Activated CD8-positive, alpha-beta memory T cell treated with anti-CD3 and anti-CD28 coated beads, Interleukin-2, amount 50 U/mL, for 24 hours (primary cell): ENCODE data around the gene SSH3.

Experiments
- DNase-seq: peaks from one replicate; pipeline ENCODE4 v3.0.0-alpha.2; 2020; ENCODE audit errors: extremely low read depth

The SSH3 gene

DNA sequence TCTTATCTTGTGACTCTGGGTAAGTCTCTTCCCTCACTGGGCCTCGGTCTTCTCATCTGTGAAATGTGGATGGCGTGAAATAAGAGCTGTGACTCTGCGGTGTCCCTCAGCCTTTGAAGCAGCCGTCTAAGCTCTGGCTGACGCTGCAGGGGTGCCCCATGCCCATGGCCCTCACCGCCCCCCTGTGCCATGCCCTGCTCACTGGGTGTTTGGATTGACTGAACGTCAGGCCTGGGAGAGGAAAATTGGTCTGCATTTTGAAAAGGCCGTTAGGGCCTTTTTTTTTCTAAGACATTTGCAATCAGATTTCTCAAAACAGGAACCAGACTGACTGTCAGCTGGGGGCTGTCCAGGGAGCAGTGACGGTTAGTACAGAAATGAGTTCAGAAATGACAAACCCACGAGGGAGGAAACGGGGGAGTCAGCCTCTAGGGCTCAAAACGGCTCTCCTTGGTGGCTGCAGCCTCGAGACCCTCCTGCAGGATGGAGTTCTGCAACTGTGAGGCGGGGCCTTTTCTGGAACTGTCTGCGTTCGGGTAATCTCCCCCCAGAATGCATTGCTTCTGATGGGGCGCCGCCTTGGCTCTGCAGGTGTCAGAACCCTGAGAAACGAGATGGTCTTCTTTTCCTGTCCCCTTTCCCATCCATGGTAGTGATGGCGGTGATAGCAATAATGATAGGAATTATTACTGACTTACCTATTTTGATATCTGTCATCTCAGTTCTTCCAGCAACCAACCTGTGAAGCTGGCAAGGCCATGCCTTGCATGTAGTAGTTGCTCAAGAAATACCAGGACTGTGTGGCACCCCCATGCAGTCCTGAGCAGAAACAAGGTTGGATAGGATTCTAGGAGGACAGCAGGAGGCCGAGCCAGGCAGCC, 35.0 kb upstream of the SSH3 start:
- DNase-seq = no peak

DNA sequence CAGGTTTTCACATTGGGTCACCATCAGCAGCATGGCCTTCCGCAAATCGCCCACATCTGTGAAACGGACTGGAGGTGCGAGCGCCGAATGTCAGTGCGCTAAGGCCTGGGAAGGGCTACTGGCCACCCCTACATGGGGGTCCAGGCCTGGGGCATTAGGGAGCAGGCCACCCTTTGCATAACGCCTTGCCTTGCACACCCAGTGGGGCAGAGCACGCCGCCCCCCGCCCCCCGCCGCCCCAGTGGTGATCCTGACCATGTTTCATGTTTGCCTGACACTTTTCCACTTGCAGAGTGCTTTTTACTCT, 34.4 kb upstream of the SSH3 start:
- DNase-seq = no peak

DNA sequence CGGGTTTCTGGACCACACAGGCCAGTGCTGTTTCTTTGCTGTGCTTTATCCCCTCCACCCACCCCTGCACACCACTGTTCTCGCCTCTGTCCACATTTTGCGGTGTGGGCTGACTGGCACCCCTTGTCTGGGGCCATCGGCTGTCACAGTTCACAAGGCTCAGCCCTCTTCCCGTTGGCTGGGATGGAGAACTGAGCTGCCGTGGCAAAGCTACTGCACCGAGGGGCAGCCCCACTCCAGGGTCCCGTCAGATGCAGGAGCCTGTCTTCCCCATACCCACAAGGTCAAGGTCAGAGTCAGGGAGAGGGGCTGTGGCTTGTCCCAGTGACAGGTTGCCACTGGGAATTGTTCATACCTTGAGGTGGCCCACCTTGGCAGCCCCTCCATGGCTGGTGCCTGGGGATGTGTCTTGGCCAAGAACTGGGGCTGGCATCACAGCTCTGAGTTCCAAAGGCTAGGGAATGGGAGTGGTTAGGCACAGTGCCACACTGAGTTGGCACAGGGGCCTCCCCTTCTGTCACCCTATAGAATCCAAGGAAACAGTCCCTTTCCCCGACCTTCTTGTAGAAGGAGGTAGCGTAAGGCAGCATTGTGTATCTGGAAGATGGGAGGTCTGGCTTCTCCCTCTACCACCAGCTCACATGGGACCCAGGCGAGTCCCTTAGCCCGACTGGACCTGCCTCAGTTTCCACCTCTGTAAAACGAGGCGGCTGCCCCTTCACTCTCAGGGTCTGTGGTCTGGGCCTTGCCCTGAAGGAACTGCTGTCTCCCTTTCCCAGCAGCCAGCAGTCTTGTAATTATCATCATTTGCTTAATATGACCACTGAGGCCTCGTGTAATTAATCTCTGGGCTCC, 33.7 kb upstream of the SSH3 start:
- no peak for DNase-seq

DNA sequence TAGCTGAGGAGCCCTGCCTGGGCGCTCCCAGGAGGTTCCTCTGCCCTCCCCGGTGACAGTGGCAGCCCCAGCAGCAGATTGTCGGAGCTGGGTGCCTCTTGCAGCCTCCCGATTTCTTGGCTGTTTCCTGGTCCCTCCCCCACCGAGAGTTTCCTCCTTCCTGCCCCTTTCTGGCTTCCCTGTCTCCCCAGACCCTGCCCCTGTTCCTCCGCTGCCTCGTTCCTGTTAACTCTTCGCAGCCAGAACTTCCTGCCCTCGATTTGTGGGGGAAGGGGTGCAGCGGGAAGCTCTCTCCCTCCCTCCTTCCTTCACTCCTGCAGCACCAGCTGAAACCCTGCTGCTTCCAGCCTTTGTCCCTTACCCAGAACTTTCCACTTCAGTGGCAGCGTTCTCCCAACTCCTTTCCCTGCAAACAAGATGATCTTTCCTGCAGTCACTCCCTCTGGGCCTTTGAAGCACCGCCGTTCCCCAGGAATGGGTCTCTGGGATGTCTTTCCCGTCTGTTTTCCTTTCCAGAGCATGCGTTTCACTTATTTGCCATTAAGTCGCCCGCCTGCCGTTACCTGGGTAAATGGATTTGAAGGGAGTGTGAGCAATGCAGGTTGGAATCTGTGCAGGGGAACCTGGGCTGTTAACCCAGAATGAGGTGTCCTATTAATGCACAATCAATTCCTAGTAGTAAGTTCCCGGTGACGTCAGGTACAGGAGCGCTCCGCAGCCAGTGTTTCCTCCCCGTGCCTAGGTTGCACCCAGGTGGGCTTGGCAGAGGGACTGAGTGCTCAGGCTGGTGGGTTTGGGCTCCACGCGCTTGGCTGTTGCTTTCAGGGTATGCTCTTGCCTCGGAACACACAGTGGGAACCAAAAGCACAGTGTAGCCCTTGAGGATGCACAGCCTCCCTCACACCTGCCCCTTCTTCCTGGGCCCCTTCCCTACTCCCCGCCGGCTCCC, 32.8 kb upstream of the SSH3 start:
- no peak for DNase-seq

DNA sequence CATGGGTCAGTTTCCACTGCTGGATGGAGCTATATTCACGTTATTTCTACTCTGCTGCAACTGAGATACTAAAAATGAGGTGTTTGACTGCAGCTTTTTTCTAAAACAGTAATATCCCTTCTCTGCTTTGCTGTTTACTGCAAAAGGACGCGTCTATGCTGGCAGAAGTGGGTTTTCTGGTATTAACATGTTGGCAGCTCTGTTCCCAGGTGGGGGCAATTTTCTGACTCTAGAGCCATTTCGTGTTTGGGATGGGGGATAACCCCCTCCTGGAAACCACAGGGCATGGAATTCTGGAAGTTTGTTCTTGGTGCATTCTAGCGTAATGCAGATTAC, 32.2 kb upstream of the SSH3 start:
- no peak for DNase-seq

DNA sequence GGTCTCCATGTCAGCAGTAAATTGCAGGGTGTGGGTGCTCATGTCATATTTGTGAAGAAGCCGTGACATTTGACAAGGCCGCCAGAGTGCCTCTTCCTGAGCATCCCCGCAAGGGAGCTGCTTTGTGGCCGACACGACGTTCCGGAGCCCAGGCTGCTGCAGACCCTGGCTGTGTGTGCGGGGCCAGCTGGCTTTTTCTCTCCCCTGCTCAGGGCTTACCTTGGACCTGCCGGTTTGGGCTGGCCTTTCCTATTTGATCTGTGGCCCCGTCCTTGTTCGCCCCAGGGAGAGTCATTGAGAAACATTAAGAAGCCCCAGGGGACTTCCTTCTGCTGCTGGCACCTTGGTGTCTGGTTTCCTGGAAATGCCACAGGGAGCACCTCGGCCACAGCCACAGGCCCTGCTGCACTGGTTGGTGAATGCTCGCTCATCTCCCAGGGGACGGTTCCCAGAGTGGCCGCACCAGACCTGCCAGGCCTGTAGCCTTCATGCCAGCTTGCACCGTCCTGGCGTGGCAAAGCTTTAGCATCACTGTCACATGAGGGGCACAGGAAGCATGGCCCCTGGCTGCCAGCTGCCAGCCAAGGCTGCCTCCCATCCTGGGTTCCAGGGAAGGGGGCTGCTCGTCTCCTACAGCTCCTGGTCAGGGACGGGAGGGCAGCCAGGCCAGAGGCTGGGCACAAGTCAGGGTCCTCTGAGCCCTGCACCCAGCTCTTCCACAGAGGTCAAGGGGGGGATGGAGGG, 31.6 kb upstream of the SSH3 start:
- DNase-seq = no peak

DNA sequence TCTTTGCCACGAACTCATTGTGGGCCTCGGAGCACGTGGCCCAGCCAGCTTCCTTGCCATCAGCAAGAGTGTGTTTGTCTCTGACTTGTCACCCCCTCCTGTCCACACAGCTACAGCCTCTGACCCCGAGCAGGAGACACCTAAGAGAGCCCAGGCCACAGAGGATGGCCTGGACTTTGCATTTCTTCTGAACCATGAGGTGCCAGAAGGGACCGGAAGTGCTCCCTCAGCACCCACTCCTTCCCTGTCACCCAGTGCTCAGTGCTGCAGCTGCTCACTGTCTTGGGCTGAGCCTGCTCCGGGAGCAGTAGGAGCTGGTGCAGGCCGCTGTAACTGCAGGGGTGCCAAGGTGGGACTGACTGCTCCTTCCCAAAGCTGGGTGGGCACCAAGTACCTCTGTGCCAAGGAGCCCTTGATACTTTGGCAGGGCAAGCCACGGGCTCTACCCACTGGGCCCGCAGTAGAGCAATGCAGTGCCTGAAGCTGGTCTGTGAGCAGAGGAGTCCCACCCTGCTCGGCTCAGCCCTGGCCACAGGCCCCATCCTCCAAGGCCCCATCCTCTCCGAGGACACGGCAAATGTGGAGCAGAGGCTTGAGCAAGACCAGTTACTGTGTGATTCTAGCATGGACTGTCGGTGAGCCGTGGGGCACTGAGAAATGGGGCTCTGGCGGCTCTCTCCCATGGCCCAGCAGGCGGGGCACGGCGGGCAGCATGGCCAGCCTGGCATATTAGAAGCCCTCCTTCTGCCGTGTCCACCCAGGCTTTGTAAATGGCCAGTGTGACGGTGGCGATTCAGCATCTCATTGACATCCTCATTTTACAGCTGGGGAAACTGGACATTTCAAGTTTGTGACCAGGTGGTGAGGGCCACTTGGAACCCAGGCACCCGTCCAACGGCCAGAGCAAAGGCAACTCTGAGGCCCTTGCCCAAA, 30.7 kb upstream of the SSH3 start:
- DNase-seq = no peak

DNA sequence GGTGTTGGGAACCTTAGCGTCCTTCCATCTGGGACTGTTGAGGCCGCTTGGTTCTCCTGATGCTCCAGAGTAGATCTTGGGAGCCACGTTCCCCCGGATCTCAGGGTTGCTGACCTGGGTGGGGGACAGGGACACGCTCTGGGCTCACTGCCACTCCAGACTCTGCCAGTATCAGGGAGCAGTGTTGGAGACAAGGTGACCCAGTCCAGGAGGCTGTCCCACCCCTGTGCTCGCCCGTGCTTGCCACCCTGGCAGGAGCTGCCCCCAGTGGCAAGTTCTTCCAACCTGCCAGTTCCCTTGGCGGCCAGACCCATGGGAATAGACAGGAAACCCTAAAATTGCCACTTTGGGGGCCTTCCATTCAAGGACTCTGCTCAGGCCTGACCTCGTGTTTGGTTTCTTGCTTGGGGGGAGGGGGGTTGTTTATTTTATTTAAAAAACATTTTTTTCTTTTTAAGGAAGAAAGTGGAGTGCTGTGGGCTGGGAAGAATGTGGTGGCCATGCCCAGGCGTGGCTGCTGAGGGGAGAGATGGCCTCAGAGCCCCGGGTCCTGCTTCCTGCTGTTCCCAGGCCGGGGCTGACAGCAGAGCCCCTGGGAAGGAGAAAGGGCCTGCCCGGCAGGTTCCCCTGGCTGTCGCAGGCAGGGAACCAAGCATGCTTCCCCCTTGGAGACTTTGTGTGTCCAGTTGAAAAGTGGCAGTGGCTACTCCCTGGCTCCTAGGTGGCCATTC, 29.9 kb upstream of the SSH3 start:
- DNase-seq = no peak

DNA sequence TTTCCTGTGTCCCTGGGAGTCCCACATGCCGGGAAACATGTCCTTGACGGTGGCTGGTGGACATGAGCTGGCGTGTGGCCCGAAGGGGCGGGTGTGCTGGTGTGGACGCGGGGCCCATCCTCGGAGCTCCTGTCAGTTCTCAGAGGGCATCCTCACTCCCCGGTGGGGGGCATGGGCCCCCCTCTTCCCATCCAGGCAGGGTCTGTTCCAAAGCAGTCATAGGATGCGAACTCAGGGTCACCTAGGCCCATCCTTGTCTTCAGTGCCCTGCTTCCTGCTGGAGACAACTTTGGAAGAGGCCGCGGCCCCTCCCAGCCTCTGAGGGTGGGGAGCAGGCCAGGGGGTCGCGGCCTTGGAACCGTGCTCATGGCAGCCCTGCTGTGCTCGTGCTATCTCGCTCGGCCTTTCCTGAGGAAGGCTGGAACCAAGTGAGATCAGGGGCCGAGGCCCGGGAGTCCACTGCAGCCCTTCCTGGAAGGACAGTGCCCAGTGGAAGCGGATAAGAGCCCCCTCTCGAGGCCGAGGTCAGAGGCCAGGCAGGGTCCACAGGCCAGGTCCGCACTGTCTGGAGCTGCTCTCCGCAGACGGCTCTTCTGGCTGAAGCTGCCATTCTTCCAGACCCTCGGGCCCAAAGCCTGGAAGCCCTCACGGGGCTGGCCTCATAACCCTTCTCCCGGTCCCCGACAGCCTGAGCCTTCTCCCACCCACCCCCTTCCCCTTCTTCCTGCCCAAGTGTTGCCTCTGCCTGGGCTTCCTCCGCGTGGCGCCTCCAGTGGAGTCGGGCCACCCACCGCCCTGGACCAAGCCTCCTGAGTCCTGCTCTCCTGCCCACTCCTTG, 28.3 kb upstream of the SSH3 start:
- DNase-seq = no peak

DNA sequence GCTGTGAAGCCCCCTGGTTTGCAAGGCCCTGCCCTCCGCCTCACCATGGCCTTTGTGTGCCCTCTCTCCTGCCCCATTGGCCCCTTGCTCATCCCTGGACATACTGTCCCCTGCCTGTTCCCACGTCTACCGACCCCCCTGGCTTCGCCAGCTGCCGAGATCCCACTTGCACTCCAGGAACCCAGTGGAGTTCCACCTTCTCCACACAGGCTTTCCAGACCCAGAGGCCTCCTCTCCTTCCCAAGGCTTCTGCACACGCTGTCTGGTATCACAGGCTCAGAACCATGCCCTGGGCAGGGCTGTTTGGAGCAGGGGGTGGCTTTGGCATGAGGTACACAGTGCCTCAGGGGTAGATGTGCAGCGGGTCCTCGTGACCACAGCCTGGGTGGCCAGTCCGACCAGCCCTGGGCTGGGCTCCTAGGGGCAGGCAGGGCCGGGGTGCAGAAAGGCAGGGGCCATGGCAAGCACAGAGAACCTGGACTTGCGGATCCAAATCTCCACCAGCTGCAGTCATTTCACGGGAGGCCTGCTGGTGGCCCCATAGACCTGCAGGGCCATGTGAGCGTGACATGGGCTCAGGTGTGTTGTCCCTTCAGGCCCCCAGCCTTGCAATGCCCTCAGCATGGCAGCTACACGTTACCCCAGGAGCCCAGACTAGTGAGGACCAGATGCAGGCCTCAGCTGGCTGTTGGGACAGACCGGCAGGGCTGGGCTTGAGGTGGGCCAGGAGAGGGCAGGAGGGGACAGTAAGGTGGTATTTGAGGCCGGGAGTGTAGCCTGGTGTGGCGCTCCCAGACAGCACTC, 27.5 kb upstream of the SSH3 start:
- no peak for DNase-seq

DNA sequence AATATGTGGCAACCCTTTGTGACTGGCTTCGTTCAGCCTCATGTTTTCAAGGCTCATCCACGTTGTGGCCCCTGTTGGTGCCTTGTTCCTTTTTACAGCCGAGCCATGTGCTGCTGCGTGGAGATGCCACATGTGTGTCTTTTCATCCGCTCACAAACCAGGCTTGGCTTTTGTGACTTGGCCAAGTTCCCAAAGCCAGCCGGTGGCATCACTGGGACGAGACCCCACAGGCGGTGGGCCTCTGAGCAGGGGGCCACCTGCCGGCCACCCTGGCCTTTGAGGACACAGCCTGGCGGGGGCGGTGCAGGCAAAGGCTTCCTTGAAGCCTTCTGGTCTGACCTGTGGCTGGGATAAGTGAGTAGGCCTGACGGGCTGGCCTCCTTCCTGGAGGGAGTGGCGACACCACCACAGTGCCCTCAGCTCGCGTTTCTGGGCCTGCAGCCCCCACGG, 26.5 kb upstream of the SSH3 start:
- no peak for DNase-seq

DNA sequence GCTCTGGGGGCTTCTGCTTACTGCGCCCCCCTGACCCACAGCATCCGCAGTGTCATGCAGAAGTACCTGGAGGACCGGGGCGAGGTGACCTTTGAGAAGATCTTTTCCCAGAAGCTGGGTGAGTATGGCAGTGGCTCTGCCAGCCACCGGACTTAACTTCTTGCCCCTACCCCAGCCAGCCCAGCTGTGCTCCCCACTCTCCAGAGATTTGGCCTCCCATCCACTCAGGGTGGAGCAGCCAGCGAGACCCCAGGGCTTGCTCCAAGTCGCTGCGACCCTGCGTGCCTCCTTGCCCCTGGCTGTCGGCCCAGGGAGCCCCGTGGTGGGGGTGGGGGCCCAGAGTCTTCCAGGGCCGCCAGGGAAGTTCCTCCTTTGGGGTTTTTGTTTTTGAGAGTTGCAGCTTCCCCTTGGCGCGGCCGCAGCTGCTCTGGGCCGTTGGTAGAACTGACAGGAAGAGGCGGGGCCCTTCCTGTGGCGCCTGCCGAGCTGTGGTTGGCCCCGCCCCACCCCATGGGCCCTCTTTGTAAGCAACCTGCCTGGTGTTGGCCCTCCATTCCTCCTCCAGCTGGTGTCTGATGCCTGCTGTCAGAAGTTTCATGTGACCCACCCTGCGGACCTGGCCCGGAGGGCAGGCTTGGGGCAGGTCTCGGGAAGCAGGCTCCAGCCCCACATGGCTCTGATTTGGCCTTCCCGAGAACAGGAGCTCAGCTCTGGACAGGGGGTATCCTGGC, 25.9 kb upstream of the SSH3 start:
- DNase-seq = peak; percentile 73

DNA sequence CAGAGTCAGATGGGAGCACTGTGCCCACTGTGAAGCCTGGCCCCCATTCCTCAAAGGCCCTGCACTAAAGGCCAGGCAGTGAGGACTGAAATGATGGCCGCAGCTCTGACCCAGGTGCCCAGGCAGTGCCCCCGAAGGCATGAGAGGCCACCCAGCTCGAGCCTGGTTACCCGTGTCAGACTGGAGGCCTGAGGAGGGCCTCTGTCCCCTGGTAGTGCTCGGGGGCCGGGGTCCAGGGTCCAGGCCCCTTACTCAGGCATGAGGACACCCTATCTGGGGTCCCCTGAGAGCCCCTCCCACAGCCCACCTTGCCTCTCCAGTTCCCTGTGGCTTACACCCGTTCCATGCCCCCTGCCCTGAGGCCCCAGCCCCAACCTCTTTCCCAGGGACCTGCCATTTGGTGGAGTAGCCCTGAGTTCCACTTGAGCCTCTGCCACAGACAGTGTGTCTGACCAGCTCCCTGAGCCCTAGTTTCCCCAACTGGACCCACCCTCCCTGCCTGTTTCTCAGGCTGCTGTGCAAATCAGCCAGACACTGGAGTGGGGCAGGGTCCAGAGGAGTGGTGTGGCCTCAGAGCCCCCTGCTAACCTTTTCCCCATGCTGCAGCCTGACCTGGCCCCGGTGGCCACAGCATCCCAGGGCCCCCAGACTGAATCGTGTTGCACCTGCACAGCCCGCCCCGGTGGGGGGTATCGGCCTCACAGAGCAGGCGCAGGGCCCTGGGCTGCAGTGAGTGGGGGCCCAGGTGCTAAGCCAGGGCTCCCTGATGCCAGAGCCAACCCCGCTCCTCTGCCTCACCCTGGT, 25.0 kb upstream of the SSH3 start:
- DNase-seq = no peak

DNA sequence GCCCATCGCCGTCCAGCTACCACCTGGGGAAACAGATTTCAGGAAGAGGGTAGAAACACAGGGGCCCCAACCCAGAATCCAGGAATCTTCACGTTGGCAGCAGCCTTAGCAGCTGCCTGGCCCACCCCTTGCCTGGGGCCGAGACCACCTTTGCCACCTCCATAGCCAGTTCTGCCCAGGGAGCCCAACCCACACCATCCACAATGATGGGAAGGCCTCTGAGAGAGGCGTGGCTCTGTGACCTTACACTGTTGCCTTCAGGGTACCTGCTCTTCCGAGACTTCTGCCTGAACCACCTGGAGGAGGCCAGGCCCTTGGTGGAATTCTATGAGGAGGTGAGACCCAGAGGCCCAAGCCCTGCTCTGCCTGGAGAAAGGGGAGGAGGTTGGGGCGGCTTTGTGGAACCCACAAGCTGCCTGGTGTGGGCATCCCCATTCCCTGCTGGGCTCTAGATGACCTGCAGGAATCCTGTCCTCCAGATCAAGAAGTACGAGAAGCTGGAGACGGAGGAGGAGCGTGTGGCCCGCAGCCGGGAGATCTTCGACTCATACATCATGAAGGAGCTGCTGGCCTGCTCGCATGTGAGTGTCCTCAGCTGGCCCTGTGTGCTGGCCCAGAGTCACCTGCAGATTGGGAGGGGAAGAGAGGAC, 24.3 kb upstream of the SSH3 start:
- DNase-seq = no peak

DNA sequence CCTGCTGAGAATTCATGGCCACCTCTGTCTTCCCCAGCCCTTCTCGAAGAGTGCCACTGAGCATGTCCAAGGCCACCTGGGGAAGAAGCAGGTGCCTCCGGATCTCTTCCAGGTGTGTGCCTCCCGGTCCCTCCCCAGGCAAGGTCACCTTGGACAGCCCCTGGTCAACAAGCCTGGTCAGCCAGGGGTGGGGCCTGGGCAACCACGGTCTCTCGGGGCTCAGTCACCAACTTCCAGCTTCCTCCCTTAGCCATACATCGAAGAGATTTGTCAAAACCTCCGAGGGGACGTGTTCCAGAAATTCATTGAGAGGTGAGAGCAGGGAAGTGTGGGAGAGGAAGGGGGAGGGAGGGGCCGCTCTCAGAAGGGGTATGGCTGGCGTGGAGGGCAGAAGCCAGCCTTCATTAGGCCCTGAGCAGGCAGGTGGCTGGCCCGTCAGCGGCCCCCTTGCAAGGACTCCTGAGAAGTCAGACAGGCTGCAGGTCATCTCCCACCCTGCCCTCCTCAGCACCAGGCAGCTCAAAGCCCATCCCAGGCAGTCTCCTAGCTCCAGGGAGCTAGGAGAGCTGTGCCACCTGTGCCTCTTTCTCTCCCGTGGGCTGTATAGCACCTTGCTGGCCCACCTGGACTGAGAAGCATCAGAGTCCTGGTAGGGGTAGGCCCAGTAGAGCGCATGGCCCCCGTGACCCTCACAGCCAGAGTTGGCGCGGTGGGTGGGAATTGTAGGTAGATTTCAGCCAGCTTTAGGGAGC, 23.6 kb upstream of the SSH3 start:
- no peak for DNase-seq
